Spleen (tissue), 7 donors: ENCODE data around the gene DNM3.

ENCODE experiments used
- POLR2A ChIP-seq, 3 donors: fragments of 450-650 bp; IDR thresholded peaks; one replicate each; pipeline ENCODE4 v1.5.1; 2017; ENCODE audit warnings: antibody characterized with exemption in 3 of 3, mild to moderate bottlenecking in 1 of 3
- POLR2AphosphoS5 ChIP-seq, 3 donors: sonication (generic); formaldehyde crosslinking; IDR thresholded peaks; one replicate each; pipeline ENCODE4 v1.5.1; 2017; ENCODE audit warnings: antibody characterized with exemption in 3 of 3
- TF ChIP-seq, protein P1 (sequence below), 11 experiments: fragments of 200-600 bp in 7 of 11; fragments of 450-650 bp in 4 of 11; sonication (generic) in 4 of 11; IDR thresholded peaks in 8 of 11; conservative IDR thresholded peaks in 3 of 11; 1 replicate in 7 of 11; 2 replicates in 4 of 11; pipeline versions ENCODE4 v1.4.0 to v1.8.0; 2016 to 2021; ENCODE audit warnings: antibody characterized with exemption in 11 of 11, inconsistent platforms in 4 of 11, mild to moderate bottlenecking in 1 of 11
- donor health status: DM: no; HTN: no; CAD: no; lungs with moderate emphysema.
- donor health status: DM: no; HTN: no; CAD: no.
- donor health status: DM: no; HTN: no; CAD: no.

DNA sequence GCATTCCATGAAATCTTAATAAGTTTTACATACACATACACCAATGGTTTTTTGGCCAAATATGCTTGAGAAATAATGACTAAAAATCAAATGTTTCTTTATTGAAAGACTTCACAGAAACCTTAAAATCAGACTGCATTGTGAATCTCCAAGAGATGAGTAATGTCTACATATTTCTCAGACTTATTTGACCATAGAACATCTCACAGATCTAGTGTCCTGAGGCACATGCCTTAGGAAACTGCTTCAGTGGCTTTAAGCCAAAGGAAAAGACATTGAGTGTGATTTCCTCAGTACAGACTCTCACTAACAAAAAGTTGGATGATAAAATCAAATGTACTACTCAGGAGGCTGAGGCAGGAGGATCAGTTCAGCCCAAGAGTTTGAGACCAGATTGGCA is 573.0 kb downstream of the DNM3 start:
- TF ChIP-seq, protein P1, sequence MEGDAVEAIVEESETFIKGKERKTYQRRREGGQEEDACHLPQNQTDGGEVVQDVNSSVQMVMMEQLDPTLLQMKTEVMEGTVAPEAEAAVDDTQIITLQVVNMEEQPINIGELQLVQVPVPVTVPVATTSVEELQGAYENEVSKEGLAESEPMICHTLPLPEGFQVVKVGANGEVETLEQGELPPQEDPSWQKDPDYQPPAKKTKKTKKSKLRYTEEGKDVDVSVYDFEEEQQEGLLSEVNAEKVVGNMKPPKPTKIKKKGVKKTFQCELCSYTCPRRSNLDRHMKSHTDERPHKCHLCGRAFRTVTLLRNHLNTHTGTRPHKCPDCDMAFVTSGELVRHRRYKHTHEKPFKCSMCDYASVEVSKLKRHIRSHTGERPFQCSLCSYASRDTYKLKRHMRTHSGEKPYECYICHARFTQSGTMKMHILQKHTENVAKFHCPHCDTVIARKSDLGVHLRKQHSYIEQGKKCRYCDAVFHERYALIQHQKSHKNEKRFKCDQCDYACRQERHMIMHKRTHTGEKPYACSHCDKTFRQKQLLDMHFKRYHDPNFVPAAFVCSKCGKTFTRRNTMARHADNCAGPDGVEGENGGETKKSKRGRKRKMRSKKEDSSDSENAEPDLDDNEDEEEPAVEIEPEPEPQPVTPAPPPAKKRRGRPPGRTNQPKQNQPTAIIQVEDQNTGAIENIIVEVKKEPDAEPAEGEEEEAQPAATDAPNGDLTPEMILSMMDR (IDR thresholded peaks at IDR 0.05 in 8 of 11, conservative IDR thresholded peaks at IDR 0.05 in 3 of 11): no peak
- no peak for TF ChIP-seq POLR2AphosphoS5 (IDR thresholded peaks at IDR 0.05)
- no peak for TF ChIP-seq POLR2A (IDR thresholded peaks at IDR 0.05)
